ENCODE measurements around the gene JAKMIP1. TPM values are rescaled to one million over a fixed set of nuclear protein-coding genes. Genes with fewer than 3 reads are reported as not detected.

Gene JAKMIP1
- total and polyA plus RNA-seq, 4 donors = 0.08 to 0.46 (median 0.22) TPM

DNA sequence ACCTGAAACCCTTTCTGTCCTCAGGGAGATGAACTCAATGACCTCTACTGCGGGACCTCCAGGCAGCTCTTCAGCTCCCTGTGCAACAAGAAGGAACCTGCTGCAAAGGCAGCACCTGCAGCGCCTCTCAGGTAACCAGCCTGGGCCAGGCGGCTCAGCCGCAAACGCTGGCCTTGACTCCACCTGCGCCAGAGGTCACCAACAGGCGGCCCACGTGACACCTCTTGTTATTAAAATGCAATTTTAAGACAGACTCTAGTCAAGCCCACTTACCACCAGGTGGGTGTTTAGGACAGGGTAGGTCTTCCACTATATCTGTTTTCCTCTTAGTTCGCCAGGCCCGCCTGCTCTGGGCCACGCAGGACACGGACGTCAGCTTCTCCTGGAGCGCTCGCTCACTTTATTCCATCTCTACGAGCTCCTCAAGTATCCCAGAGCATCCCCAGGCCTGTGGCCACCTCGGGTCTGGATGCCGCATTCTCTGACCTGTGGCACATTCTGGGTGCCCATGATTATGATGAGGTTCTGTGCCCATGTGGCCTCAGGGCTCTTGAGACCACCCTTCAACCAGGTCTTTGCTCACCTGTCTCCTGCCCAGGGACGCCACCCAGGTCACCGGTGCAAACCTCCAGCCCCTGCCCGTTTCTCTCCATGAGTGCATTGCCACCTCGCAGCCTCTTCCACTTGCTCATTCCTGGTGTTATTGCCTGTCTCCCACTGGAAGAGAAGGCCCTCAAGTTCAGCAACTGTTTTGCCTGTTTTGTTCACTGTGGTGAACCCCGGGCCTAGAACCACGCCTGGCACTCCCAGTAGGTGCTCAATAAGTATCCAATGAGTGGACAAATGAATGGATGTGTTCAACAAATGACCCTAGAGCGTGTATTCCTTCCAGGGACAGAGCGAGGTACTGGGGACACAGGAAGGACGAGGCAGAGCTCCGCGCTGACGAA, 32.8 kb upstream of the JAKMIP1 start:
- Histone ChIP-seq H3K27ac (ENCODE audit: low read depth in 1 of 2, low read length in 1 of 2) (no peak overlapping the region), H3K4me3 (no peak overlapping the region), H3K36me3 (ENCODE audit: control insufficient read depth in 4 of 4, insufficient read depth in 4 of 4, low read length in 4 of 4) (no peaks in the 10 kb centered on the region), H3K9ac (ENCODE audit: insufficient read depth in 1 of 2, low read length in 2 of 2) (no peak overlapping the region), H3K9me3 (ENCODE audit: control insufficient read depth in 4 of 4, insufficient read depth in 3 of 4, low read length in 3 of 4) (peaks cover 0 to 3% (median 0%) of the 10 kb centered on the region in 4 donors), H3K4me1 (ENCODE audit: control insufficient read depth in 5 of 5, insufficient read depth in 5 of 5, low read length in 5 of 5) (no peaks in the 10 kb centered on the region), H3K27me3 (ENCODE audit: control insufficient read depth in 3 of 3, insufficient read depth in 3 of 3, low read length in 2 of 3) (peaks cover 0 to 17% (median 0%) of the 10 kb centered on the region in 3 donors)
- no peak for DNase-seq
- no peak for TF ChIP-seq CTCF (IDR thresholded peaks at IDR 0.05; ENCODE audit: control extremely low read depth, extremely low read depth)
- ATAC-seq (ENCODE audit: insufficient read depth, low FRiP score) = no peak
- WGBS, 2 donors = 84 to 89% methylated on average over 30 of the region's 30 CpGs

GRCh38 chr4:6231663-6232165, 31.4 kb upstream of the JAKMIP1 start:
- H3K9me3 ChIP-seq (ENCODE audit: control insufficient read depth in 4 of 4, insufficient read depth in 3 of 4, low read length in 3 of 4) = peaks cover 0 to 3% (median 0%) of the 10 kb centered on the region in 4 donors
- H3K4me1 ChIP-seq (ENCODE audit: control insufficient read depth in 5 of 5, insufficient read depth in 5 of 5, low read length in 5 of 5) = no peaks in the 10 kb centered on the region
- TF ChIP-seq CTCF (IDR thresholded peaks at IDR 0.05; ENCODE audit: control extremely low read depth, extremely low read depth) = no peak
- H3K27me3 ChIP-seq (ENCODE audit: control insufficient read depth in 3 of 3, insufficient read depth in 3 of 3, low read length in 2 of 3) = peaks cover 0 to 16% (median 1%) of the 10 kb centered on the region in 3 donors
- no peak overlapping the region for H3K27ac ChIP-seq (ENCODE audit: low read depth in 1 of 2, low read length in 1 of 2)
- 79 to 88% methylated on average over 7 of the region's 7 CpGs for WGBS, 2 donors
- no peaks in the 10 kb centered on the region for H3K36me3 ChIP-seq (ENCODE audit: control insufficient read depth in 4 of 4, insufficient read depth in 4 of 4, low read length in 4 of 4)
- H3K4me3 ChIP-seq = no peak overlapping the region
- DNase-seq (no peak), ATAC-seq (ENCODE audit: insufficient read depth, low FRiP score) (no peak)
- H3K9ac ChIP-seq (ENCODE audit: insufficient read depth in 1 of 2, low read length in 2 of 2) = no peak overlapping the region

DNA sequence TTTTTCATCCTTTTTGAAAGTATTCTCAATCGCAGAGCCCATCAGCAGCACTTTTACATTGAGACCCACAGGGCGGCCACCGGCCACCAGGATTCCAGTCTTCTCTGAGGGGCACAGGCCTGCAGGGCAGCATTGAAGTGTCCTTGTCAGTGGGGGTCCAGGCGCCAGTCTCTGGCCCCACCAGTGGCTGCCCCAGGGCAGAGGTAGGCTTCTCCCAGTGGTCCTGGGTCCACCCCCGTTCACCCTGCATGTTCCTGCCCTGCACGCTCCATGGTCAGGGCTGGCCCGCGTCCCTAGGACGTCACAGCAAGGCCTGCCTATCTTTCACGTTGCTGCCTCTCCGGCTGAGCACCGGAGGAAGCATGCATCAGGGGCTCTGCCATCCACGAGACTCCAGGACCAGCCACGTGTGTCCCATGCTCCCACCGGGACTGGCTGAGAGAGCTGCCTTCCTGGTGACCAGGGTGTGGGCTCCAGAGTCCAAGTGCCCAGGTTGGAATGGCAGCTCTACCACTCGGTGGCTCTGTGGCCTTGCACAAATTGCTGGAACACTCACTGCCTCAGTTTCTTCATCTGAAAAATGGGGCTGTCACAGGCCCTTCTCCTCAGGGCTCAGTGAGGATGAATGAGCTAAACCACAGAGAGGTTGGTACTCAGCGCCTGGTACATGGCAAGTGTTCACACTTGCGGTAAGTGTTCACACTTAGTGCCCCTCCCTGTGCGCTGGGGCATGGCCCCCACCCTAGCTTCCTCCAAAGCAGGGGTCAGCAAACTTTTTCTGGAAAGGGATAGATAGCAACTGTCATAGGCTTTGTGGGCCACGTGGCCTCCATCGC, 30.7 kb upstream of the JAKMIP1 start:
- Histone ChIP-seq H3K27ac (ENCODE audit: low read depth in 1 of 2, low read length in 1 of 2) (no peak overlapping the region), H3K27me3 (ENCODE audit: control insufficient read depth in 3 of 3, insufficient read depth in 3 of 3, low read length in 2 of 3) (peaks cover 0 to 12% (median 6%) of the 10 kb centered on the region in 3 donors), H3K9me3 (ENCODE audit: control insufficient read depth in 4 of 4, insufficient read depth in 3 of 4, low read length in 3 of 4) (peaks cover 0 to 6% (median 0%) of the 10 kb centered on the region in 4 donors), H3K36me3 (ENCODE audit: control insufficient read depth in 4 of 4, insufficient read depth in 4 of 4, low read length in 4 of 4) (no peaks in the 10 kb centered on the region), H3K4me1 (ENCODE audit: control insufficient read depth in 5 of 5, insufficient read depth in 5 of 5, low read length in 5 of 5) (no peaks in the 10 kb centered on the region), H3K9ac (ENCODE audit: insufficient read depth in 1 of 2, low read length in 2 of 2) (no peak overlapping the region), H3K4me3 (no peak overlapping the region)
- ATAC-seq (ENCODE audit: insufficient read depth, low FRiP score) (no peak), DNase-seq (no peak)
- WGBS, 2 donors = 90 to 94% methylated on average over 21 of the region's 21 CpGs
- no peak for TF ChIP-seq CTCF (IDR thresholded peaks at IDR 0.05; ENCODE audit: control extremely low read depth, extremely low read depth)
